Heart right ventricle (tissue), 16 donors: ENCODE results near the gene TBXAS1. TPM values are rescaled to one million over a fixed set of nuclear protein-coding genes. Genes with fewer than 3 reads are reported as not detected.

Experiments used
- ATAC-seq, 8 donors: fragments of 200-7000 bp; cut with Tn5 transposase; one replicate each; pipeline ENCODE4 v1.9.1; 2020; ENCODE audit warnings: mild to moderate bottlenecking in 8 of 8, moderate library complexity in 8 of 8, moderate number of reproducible peaks in 1 of 8
- DNase-seq, 2 donors: peaks; one replicate each; pipeline ENCODE4 v3.0.0-alpha.2; 2020
- H3K27ac ChIP-seq, 10 donors: fragments of 200-600 bp; sonication (generic) in 2 of 10; one replicate each; pipeline versions ENCODE4 v1.5.0 to v1.8.0; 2020 to 2022; ENCODE audit warnings: mild to moderate bottlenecking in 3 of 10
- H3K27me3 ChIP-seq, 7 donors: fragments of 200-600 bp; one replicate each; pipeline ENCODE4 v1.8.0; 2021 to 2022; ENCODE audit warnings: mild to moderate bottlenecking in 2 of 7
- H3K36me3 ChIP-seq, 9 donors: fragments of 200-600 bp; sonication (generic) in 1 of 9; one replicate each; pipeline versions ENCODE4 v1.5.0 to v1.8.0; 2020 to 2022; ENCODE audit warnings: mild to moderate bottlenecking in 2 of 9
- H3K4me1 ChIP-seq, 9 donors: fragments of 200-600 bp; sonication (generic) in 1 of 9; one replicate each; pipeline versions ENCODE4 v1.5.0 to v1.8.0; 2020 to 2022; ENCODE audit warnings: mild to moderate bottlenecking in 4 of 9
- H3K4me3 ChIP-seq, 10 donors: fragments of 200-600 bp; sonication (generic) in 2 of 10; one replicate each; pipeline versions ENCODE4 v1.5.0 to v1.8.0; 2020 to 2022; ENCODE audit warnings: mild to moderate bottlenecking in 7 of 10, moderate library complexity in 2 of 10
- H3K9me3 ChIP-seq, 11 donors: fragments of 200-600 bp in 10 of 11; sonication (generic) in 2 of 11; one replicate each; pipeline versions ENCODE4 v1.5.0 to v1.8.0; 2013 to 2022; ENCODE audit warnings: mild to moderate bottlenecking in 2 of 11, control low read depth in 1 of 11, moderate library complexity in 1 of 11
- CTCF ChIP-seq, 9 donors: fragments of 200-600 bp; sonication (generic) in 2 of 9; IDR thresholded peaks; one replicate each; pipeline versions ENCODE4 v1.5.0 to v1.8.0; 2021 to 2022; ENCODE audit warnings: antibody characterized with exemption in 9 of 9, mild to moderate bottlenecking in 5 of 9, moderate library complexity in 1 of 9
- WGBS, 2 donors: extraction: QIAGEN DNeasy Blood & Tissue Kit; methylation state at CpG; one replicate each; pipeline ENCODE4 v1.1.7; 2013; ENCODE audit warnings: inconsistent platforms in 1 of 2; 5-methylcytosine and 5-hydroxymethylcytosine counted together
- intact Hi-C, 10 donors: fragments of 100-400 bp; cut with DNase I; formaldehyde crosslinking; loops; one replicate each; pipeline versions ENCODE4 v1.11.1 to v1.14.2; 2022
- polyA plus RNA-seq, 2 donors: library from polyadenylated mRNA; stranded (reverse); fragments of 200-250 nt; gene quantifications; one replicate each; pipeline ENCODE4 v1.2.3, GENCODE V29; 2013
- total RNA-seq, 10 donors: library from RNA; stranded (reverse); fragmentation: NEBNext Ultra II Directional in 3 of 10; extraction: Animal tissue kit (Norgen Biotek cat#: 25700) in 3 of 10; gene quantifications; one replicate each; pipeline versions ENCODE4 v1.2.1 to v1.2.4, GENCODE V29; 2021 to 2023
- donor health status: Arrhythmogenic right ventricular cardiomyopathy.
- donor health status: ischemic (EF 13 %, LVEDD 7.1; RV severe dilation, severe dysfunction).
- donor health status: healthy with polysubstance abuse.
- donor health status: DM: no; HTN: yes; CAD: no.
- donor health status: DM: no; HTN: no; CAD: no.
- donor health status: ischemic (EF 25% LVEDD 6.9; RV normal size, moderate dysfunction).
- donor health status: ischemic (EF 25% LVEDD 5.7; RV mildly dilated, moderate dysfunction).
- donor health status: healthy.
- donor health status: DM: yes; HTN: yes; CAD: no.
- donor health status: Ischemic cardiomyopathy.
- donor health status: ischemic (EF 35%, LVEDD 5.7; RV mildly dilated, moderate dysfunction).
- donor health status: nonischemic (EF 11% LVEDD 7.7; RV severe dilation, severe dysfunction).
- donor health status: DM: yes; HTN: yes; CAD: no.
- donor health status: PGD.
- donor health status: ischemic (EF 29% LVEDD 5.4; RV normal size, mild dysfunction).
- donor health status: nonischemic (EF 23%, LVEDD 6.1; RV moderate dilation, normal function).

Gene TBXAS1
- total and polyA plus RNA-seq, 12 donors, result 1.7 to 17.7 (median 3.7) TPM

GRCh38 chr7:139914306-139915267 lies 85.5 kb downstream of the TBXAS1 start:
- intact Hi-C loops, result no loop called here
- ATAC-seq (no peak), DNase-seq (no peak)
- WGBS, 2 donors, result 77 to 87% methylated on average over 6 of the region's 6 CpGs
- H3K4me1 ChIP-seq, result peaks cover 0 to 54% (median 25%) of the 10 kb centered on the region in 9 donors
- H3K9me3 ChIP-seq, result no peaks in the 10 kb centered on the region
- no peak overlapping the region for H3K27ac ChIP-seq
- no peak overlapping the region for H3K4me3 ChIP-seq
- H3K36me3 ChIP-seq, result peaks cover 0 to 56% (median 0%) of the 10 kb centered on the region in 9 donors
- no peak for TF ChIP-seq CTCF (IDR thresholded peaks at IDR 0.05)
- no peaks in the 10 kb centered on the region for H3K27me3 ChIP-seq

GRCh38 chr7:139915268-139915863 lies 86.3 kb downstream of the TBXAS1 start:
- no peak for TF ChIP-seq CTCF (IDR thresholded peaks at IDR 0.05)
- H3K4me3 ChIP-seq, result no peak overlapping the region
- intact Hi-C loops, result no loop called here
- no peaks in the 10 kb centered on the region for H3K27me3 ChIP-seq
- DNase-seq, result no peak
- H3K36me3 ChIP-seq, result peaks cover 0 to 57% (median 0%) of the 10 kb centered on the region in 9 donors
- 80 to 82% methylated on average over 10 of the region's 10 CpGs for WGBS, 2 donors
- ATAC-seq, result no peak
- H3K9me3 ChIP-seq, result no peaks in the 10 kb centered on the region
- peaks cover 0 to 54% (median 25%) of the 10 kb centered on the region in 9 donors for H3K4me1 ChIP-seq
- peak overlapping the region in 1 of 10 donors; percentile 70 for H3K27ac ChIP-seq

- Histone ChIP-seq H3K27ac (peak overlapping the region in 1 of 10 donors; percentile 70), H3K4me3 (no peak overlapping the region), H3K9me3 (no peaks in the 10 kb centered on the region), H3K27me3 (no peaks in the 10 kb centered on the region), H3K4me1 (peaks cover 0 to 54% (median 25%) of the 10 kb centered on the region in 9 donors), H3K36me3 (peaks cover 0 to 50% (median 0%) of the 10 kb centered on the region in 9 donors)
- peak; percentile 46 to 88 (median 64) for ATAC-seq
- intact Hi-C loops, result no loop called here
- DNase-seq, result peak in 1 of 2 donors; percentile 20
- 71 to 78% methylated on average over 10 of the region's 10 CpGs for WGBS, 2 donors
- no peak for TF ChIP-seq CTCF (IDR thresholded peaks at IDR 0.05)
These were observed 87.0 kb downstream of the TBXAS1 start for GRCh38 chr7:139915864-139916716.
